IMR-90 (cell line): Measurements from ENCODE around the gene GSTT2. TPM values are rescaled to one million over a fixed set of nuclear protein-coding genes. Genes with fewer than 3 reads are reported as not detected.

ENCODE experiments used
- ATAC-seq: fragments of 200-7000 bp; cut with Tn5 transposase; 2 replicates; pipeline ENCODE4 v1.9.1; 2020; ENCODE audit warnings: low read depth, mild to moderate bottlenecking, moderate library complexity
- BruUV-seq: library from RNA; stranded (reverse); fragments of 400-500 nt; replicated peaks from 2 replicates; lab custom pipeline; 2021; lab: Mats Ljungman, UMichigan
- CTCF ChIA-PET: fragments of 300-600 bp; formaldehyde crosslinking; extraction: SDS; loops from one replicate; lab custom pipeline; 2021; ENCODE audit warnings: antibody characterized with exemption; lab: Yijun Ruan, JAX
- POLR2A ChIA-PET: fragments of 300-600 bp; sonication (Branson Sonifier 250); formaldehyde crosslinking; loops from one replicate; lab custom pipeline; 2022; ENCODE audit warnings: antibody characterized with exemption; ENCODE audit not compliant: unreplicated experiment; lab: Charles Lee
- DNase-seq: peaks from one replicate; pipeline ENCODE4 v3.0.0; 2013
- H2AFZ ChIP-seq: replicated peaks from 2 replicates; pipeline ENCODE3; 2013; ENCODE audit warnings: low read length, mild to moderate bottlenecking; ENCODE audit not compliant: poor library complexity
- H2AK5ac ChIP-seq: 2 replicates; pipeline ENCODE4 v1.6.1; 2013; ENCODE audit warnings: low read depth, low read length, inconsistent platforms
- H2AK9ac ChIP-seq: replicated peaks from 2 replicates; pipeline ENCODE3; 2013; ENCODE audit warnings: mild to moderate bottlenecking, low read depth, low read length, moderate library complexity; ENCODE audit not compliant: poor library complexity
- H2BK120ac ChIP-seq: 2 replicates; pipeline ENCODE4 v1.6.1; 2013; ENCODE audit warnings: low read depth, low read length, inconsistent platforms
- H2BK15ac ChIP-seq: 3 replicates; pipeline ENCODE4 v1.6.1; 2013; ENCODE audit warnings: low read depth, low read length, inconsistent platforms
- H2BK20ac ChIP-seq: 2 replicates; pipeline ENCODE4 v1.6.1; 2013; ENCODE audit warnings: low read depth, mild to moderate bottlenecking, inconsistent platforms, low read length, moderate library complexity
- H2BK5ac ChIP-seq: 2 replicates; pipeline ENCODE4 v1.6.1; 2013; ENCODE audit warnings: mild to moderate bottlenecking, low read depth, low read length, inconsistent platforms; ENCODE audit not compliant: poor library complexity, severe bottlenecking
- H3K14ac ChIP-seq: replicated peaks from 2 replicates; pipeline ENCODE4 v1.6.1; 2013; ENCODE audit warnings: low read depth, low read length, inconsistent platforms
- H3K18ac ChIP-seq: 2 replicates; pipeline ENCODE4 v1.6.1; 2013; ENCODE audit warnings: low read depth, low read length, control low read depth
- H3K23ac ChIP-seq: 2 replicates; pipeline ENCODE4 v1.6.1; 2013; ENCODE audit warnings: low read depth, low read length, inconsistent platforms
- H3K27ac ChIP-seq: 2 replicates; pipeline ENCODE4 v1.5.1; 2013; ENCODE audit warnings: mild to moderate bottlenecking, control low read depth, low read length; ENCODE audit not compliant: insufficient read depth
- H3K27me3 ChIP-seq: 2 replicates; pipeline ENCODE4 v1.6.1; 2013; ENCODE audit warnings: low read length; ENCODE audit not compliant: control insufficient read depth, insufficient read depth
- H3K36me3 ChIP-seq: 2 replicates; pipeline ENCODE4 v1.6.1; 2013; ENCODE audit warnings: low read length, mixed read lengths; ENCODE audit not compliant: control insufficient read depth, insufficient read depth
- H3K4ac ChIP-seq: 2 replicates; pipeline ENCODE4 v1.6.1; 2013; ENCODE audit warnings: low read depth, low read length, inconsistent platforms
- H3K4me1 ChIP-seq: 2 replicates; pipeline ENCODE4 v1.6.1; 2013; ENCODE audit warnings: low read length, mixed read lengths; ENCODE audit not compliant: control insufficient read depth, insufficient read depth
- H3K4me2 ChIP-seq: 2 replicates; pipeline ENCODE4 v1.6.1; 2013; ENCODE audit warnings: low read depth, mild to moderate bottlenecking, control low read depth, low read length, moderate library complexity
- H3K4me3 ChIP-seq: 2 replicates; pipeline ENCODE4 v1.5.1; 2013; ENCODE audit warnings: low read depth, mild to moderate bottlenecking, control low read depth, low read length, moderate library complexity; ENCODE audit not compliant: insufficient read depth
- H3K56ac ChIP-seq: 2 replicates; pipeline ENCODE4 v1.6.1; 2013; ENCODE audit warnings: low read length, inconsistent platforms; ENCODE audit not compliant: insufficient read depth; ENCODE audit errors: extremely low read depth
- H3K79me1 ChIP-seq, 2 experiments: 2 replicates each; pipeline ENCODE4 v1.6.1; 2013; ENCODE audit warnings: low read length in 2 of 2, inconsistent platforms in 1 of 2, low read depth in 1 of 2
- H3K9ac ChIP-seq: 2 replicates; pipeline ENCODE4 v1.6.1; 2013; ENCODE audit warnings: low read depth, low read length, control low read depth
- H3K9me1 ChIP-seq: 2 replicates; pipeline ENCODE4 v1.6.1; 2013; ENCODE audit warnings: low read length, inconsistent platforms; ENCODE audit not compliant: insufficient read depth
- H3K9me3 ChIP-seq: 2 replicates; pipeline ENCODE4 v1.6.1; 2013; ENCODE audit warnings: low read length; ENCODE audit not compliant: control insufficient read depth, insufficient read depth
- H4K20me1 ChIP-seq: 2 replicates; pipeline ENCODE4 v1.6.1; 2013; ENCODE audit warnings: low read length, inconsistent platforms; ENCODE audit not compliant: insufficient read depth
- H4K5ac ChIP-seq: 2 replicates; pipeline ENCODE4 v1.6.1; 2013; ENCODE audit warnings: mild to moderate bottlenecking, low read depth, low read length, control low read depth
- H4K8ac ChIP-seq, 2 experiments: 2 replicates each; pipeline ENCODE4 v1.6.1; 2013; ENCODE audit warnings: low read depth in 2 of 2, low read length in 2 of 2, control low read depth in 1 of 2, inconsistent platforms in 1 of 2
- H4K91ac ChIP-seq: 2 replicates; pipeline ENCODE4 v1.6.1; 2013; ENCODE audit warnings: low read depth, low read length, inconsistent platforms; ENCODE audit not compliant: insufficient read depth
- CEBPB ChIP-seq: IDR thresholded peaks from 2 replicates; pipeline ENCODE4 v1.6.1; 2012; ENCODE audit warnings: low read depth, low read length, improper control_type of control experiment
- CHD1 ChIP-seq: IDR thresholded peaks from 2 replicates; pipeline ENCODE4 v1.6.1; 2012; ENCODE audit warnings: low read depth, low read length, improper control_type of control experiment
- CTCF ChIP-seq: conservative IDR thresholded peaks from 2 replicates; pipeline ENCODE4 v1.5.1; 2012; ENCODE audit warnings: mild to moderate bottlenecking, low read depth, low read length, improper control_type of control experiment
- ELK1 ChIP-seq: fragments of 150-350 bp; IDR thresholded peaks from 2 replicates; pipeline ENCODE4 v1.6.1; 2016; ENCODE audit warnings: low read depth, mild to moderate bottlenecking, low read length, moderate library complexity, borderline replicate concordance
- FOS ChIP-seq: fragments of 150-350 bp; IDR thresholded peaks from 2 replicates; pipeline ENCODE4 v1.6.1; 2016; ENCODE audit warnings: low read depth, low read length
- MAFK ChIP-seq: IDR thresholded peaks from 2 replicates; pipeline ENCODE4 v1.6.1; 2012; ENCODE audit warnings: low read depth, low read length, improper control_type of control experiment
- MAZ ChIP-seq: IDR thresholded peaks from 2 replicates; pipeline ENCODE4 v1.6.1; 2012; ENCODE audit warnings: low read depth, mild to moderate bottlenecking, low read length, improper control_type of control experiment, moderate library complexity, borderline replicate concordance
- MXI1 ChIP-seq: IDR thresholded peaks from 2 replicates; pipeline ENCODE4 v1.6.1; 2012; ENCODE audit warnings: low read depth, mild to moderate bottlenecking, low read length, moderate library complexity, borderline replicate concordance
- RAD21 ChIP-seq: IDR thresholded peaks from 2 replicates; pipeline ENCODE4 v1.6.1; 2012; ENCODE audit warnings: low read length, improper control_type of control experiment
- WGBS, 2 experiments: methylation state at CpG; one replicate each; pipeline versions ENCODE4 v1.1.5 to v1.1.7; 2013; ENCODE audit warnings: missing lambda C conversion rate in 2 of 2; ENCODE audit not compliant: insufficient read length in 1 of 2; ENCODE audit errors: extremely low coverage in 2 of 2; 5-methylcytosine and 5-hydroxymethylcytosine counted together
- dilution Hi-C: fragments of 300-500 bp; cut with HindIII; formaldehyde crosslinking; loops from one replicate; pipeline ENCODE4 v1.14.3; 2018; ENCODE audit warnings: low sequenced_read_pairs; ENCODE audit not compliant: unreplicated experiment
- in situ Hi-C: fragments of 300-500 bp; cut with MboI; formaldehyde crosslinking; loops from 3 replicates; pipeline ENCODE4 v1.14.3; 2019; ENCODE audit warnings: low sequenced_read_pairs, inconsistent platforms, mixed read lengths
- intact Hi-C: fragments of 100-400 bp; cut with micrococcal nuclease; formaldehyde crosslinking; loops from 2 replicates; pipeline ENCODE4 v1.10.0; 2022
- polyA plus RNA-seq, 3 experiments: library from polyadenylated mRNA; depleted of rRNA; stranded (reverse); fragments of >200 nt; gene quantifications; 2 replicates each; pipeline ENCODE4 v1.2.3, GENCODE V29; 2012; ENCODE audit warnings: low replicate concordance in 1 of 3
- total RNA-seq: library from RNA; depleted of rRNA; stranded (reverse); fragments of >200 nt; gene quantifications from 2 replicates; pipeline ENCODE4 v1.2.3, GENCODE V29; 2012

Gene GSTT2
- total and polyA plus RNA-seq, 2 of the 4 experiments (the other 2 are of a cell fraction), result 1.4 to 6.9 TPM

GRCh38 chr22:23938328-23939016 is 41.5 kb upstream of the GSTT2 start:
- Histone ChIP-seq H3K4ac (no peak overlapping the region), H3K56ac (no peak overlapping the region), H3K36me3 (no peaks in the 10 kb centered on the region), H2BK20ac (no peak overlapping the region), H2BK15ac (no peak overlapping the region), H2AFZ (no peak overlapping the region), H3K4me1 (no peaks in the 10 kb centered on the region), H3K18ac (no peak overlapping the region), H3K14ac (no peak overlapping the region), H3K4me2 (no peak overlapping the region), H3K9me3 (no peaks in the 10 kb centered on the region), H2BK5ac (no peak overlapping the region), H3K23ac (no peak overlapping the region), H2BK120ac (no peak overlapping the region), H4K91ac (no peak overlapping the region), H4K20me1 (no peaks in the 10 kb centered on the region), H3K9me1 (no peaks in the 10 kb centered on the region), H3K27ac (no peak overlapping the region), H3K9ac (no peak overlapping the region), H3K27me3 (peaks cover 5% of the 10 kb centered on the region), H2AK9ac (no peak overlapping the region), H2AK5ac (no peak overlapping the region), H3K4me3 (no peak overlapping the region), H3K79me1 (no peaks in the 10 kb centered on the region), H4K5ac (no peak overlapping the region), H4K8ac (no peak overlapping the region)
- DNase-seq, result no peak
- no peak for ATAC-seq
- TF ChIP-seq MXI1 (no peak), CEBPB (no peak), MAFK (no peak), CTCF (no peak), RAD21 (no peak), MAZ (no peak), ELK1 (no peak), CHD1 (no peak), FOS (no peak)
- WGBS, 2 experiments, result 60% methylated on average over 1 of the region's 5 CpGs; no CpG with 5 or more reads in 1 of the 2 experiments
- dilution Hi-C loops, result no loop called here
- CTCF ChIA-PET, result interaction anchor here (0.6 kb wide), 1 partner anchor 9 kb away, joined by 4 read pairs; no protein-coding TSS in a partner anchor
- POLR2A ChIA-PET, result no interaction called here
- in situ Hi-C loops, result loop anchor here (5.0 kb wide), 1 partner anchor 61 kb away; no protein-coding TSS in a partner anchor
- intact Hi-C loops, result no loop called here
- no TSS peak for BruUV-seq
